ENCODE measurements around the gene OLFML1. TPM values are rescaled to one million over a fixed set of nuclear protein-coding genes. Genes with fewer than 3 reads are reported as not detected.

The OLFML1 gene
- total and polyA plus RNA-seq, 9 donors: 16.3 to 114 (median 38.8) TPM

- Histone ChIP-seq H3K4me1 (ENCODE audit: insufficient read depth) (no peaks in the 10 kb centered on the region), H3K36me3 (no peaks in the 10 kb centered on the region), H3K9me3 (no peaks in the 10 kb centered on the region), H3K27ac (no peak overlapping the region), H3K4me3 (no peak overlapping the region), H3K27me3 (no peaks in the 10 kb centered on the region)
- TF ChIP-seq EP300 (IDR thresholded peaks at IDR 0.05) (no peak), CTCF (IDR thresholded peaks at IDR 0.05) (no peak)
- intact Hi-C loops (cut with DNase I): no loop called here
- no peak for DNase-seq
- WGBS, 3 donors: 19 to 21% (median 20%) methylated on average over 3 of the region's 3 CpGs
Observed at GRCh38 chr11:7451520-7451919, 33.8 kb upstream of the OLFML1 start.

DNA sequence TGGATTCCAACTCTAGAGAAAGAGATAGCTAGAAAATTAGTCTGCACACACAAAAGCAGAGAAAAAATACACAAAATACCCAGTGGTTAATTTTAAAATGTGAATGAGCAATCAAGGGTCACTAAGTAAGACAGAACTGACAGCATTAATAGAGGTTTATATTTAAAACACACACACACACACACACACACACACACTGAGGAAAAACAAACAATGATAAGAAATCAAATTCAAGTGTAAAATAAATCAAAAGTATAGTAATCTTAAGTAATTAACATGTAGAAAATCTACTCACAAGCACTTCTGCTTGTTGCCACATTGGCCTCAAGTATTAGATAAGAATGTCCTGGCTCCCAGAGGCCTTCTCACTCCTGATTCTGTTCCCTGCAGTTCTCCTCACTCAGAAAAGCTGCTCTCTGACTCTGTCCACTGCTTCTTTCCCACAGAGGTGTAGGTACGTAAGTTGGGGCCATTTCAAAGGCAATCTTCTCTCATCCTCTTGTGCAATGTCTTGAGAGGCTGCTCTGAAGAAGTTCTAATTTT lies 33.3 kb upstream of the OLFML1 start:
- Histone ChIP-seq H3K4me3 (no peak overlapping the region), H3K9me3 (no peaks in the 10 kb centered on the region), H3K27me3 (no peaks in the 10 kb centered on the region), H3K36me3 (no peaks in the 10 kb centered on the region), H3K4me1 (ENCODE audit: insufficient read depth) (no peaks in the 10 kb centered on the region), H3K27ac (no peak overlapping the region)
- intact Hi-C loops (cut with DNase I): no loop called here
- DNase-seq: no peak
- 87 to 92% (median 88%) methylated on average over 1 of the region's 1 CpG for WGBS, 3 donors
- TF ChIP-seq POLR2A (IDR thresholded peaks at IDR 0.05): no peak
- no peak for TF ChIP-seq CTCF (IDR thresholded peaks at IDR 0.05)
- TF ChIP-seq EP300 (IDR thresholded peaks at IDR 0.05): no peak

GRCh38 chr11:7454854-7455253 lies 30.5 kb upstream of the OLFML1 start:
- no peaks in the 10 kb centered on the region for H3K36me3 ChIP-seq
- intact Hi-C loops (cut with DNase I): no loop called here
- no peak for TF ChIP-seq CTCF (IDR thresholded peaks at IDR 0.05)
- no peak for TF ChIP-seq POLR2A (IDR thresholded peaks at IDR 0.05)
- TF ChIP-seq EP300 (IDR thresholded peaks at IDR 0.05): no peak
- DNase-seq: no peak
- no peaks in the 10 kb centered on the region for H3K4me1 ChIP-seq (ENCODE audit: insufficient read depth)
- no peak overlapping the region for H3K4me3 ChIP-seq
- 63 to 67% (median 67%) methylated on average over 2 of the region's 2 CpGs for WGBS, 3 donors
- no peaks in the 10 kb centered on the region for H3K9me3 ChIP-seq
- H3K27ac ChIP-seq: no peak overlapping the region
- no peaks in the 10 kb centered on the region for H3K27me3 ChIP-seq

DNA sequence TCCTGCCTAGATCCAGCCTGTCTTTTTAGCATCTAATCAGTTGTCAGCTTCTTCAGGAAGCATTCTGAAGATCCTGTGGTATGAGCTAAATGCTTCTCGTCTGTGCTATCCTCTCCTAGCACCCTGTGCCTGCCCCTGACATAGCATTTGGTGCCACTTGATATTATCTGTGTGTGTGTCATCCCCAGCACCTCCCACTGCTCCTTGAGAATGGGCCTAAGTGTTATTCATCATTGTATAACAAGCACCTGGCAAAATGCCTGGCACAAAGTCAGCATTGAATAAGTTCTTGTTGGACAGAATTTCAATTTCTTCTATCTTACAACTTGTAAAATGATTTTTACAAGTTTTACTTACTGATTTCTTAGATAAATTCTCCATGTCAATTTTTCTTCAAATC lies 28.1 kb upstream of the OLFML1 start:
- no peaks in the 10 kb centered on the region for H3K9me3 ChIP-seq
- H3K4me3 ChIP-seq: no peak overlapping the region
- WGBS, 3 donors: 77 to 91% (median 78%) methylated on average over 1 of the region's 1 CpG
- intact Hi-C loops (cut with DNase I): no loop called here
- no peaks in the 10 kb centered on the region for H3K27me3 ChIP-seq
- no peaks in the 10 kb centered on the region for H3K36me3 ChIP-seq
- DNase-seq: no peak
- no peak overlapping the region for H3K27ac ChIP-seq
- TF ChIP-seq POLR2A (IDR thresholded peaks at IDR 0.05) (no peak), EP300 (IDR thresholded peaks at IDR 0.05) (no peak), CTCF (IDR thresholded peaks at IDR 0.05) (no peak)
- H3K4me1 ChIP-seq (ENCODE audit: insufficient read depth): no peaks in the 10 kb centered on the region
